ENCODE data around the gene METTL3. TPM values are rescaled to one million over a fixed set of nuclear protein-coding genes. Genes with fewer than 3 reads are reported as not detected.

The METTL3 gene
- total RNA-seq, 1 experiment from 2014 or later = 105 TPM

- H3K4me2 ChIP-seq (ENCODE audit: low read depth, low read length, poor library complexity, severe bottlenecking) = peak overlapping the region; percentile 15
Measured at GRCh38 chr14:21449899-21450216, 61.3 kb downstream of the METTL3 start.

More at GRCh38 chr14:21449899-21450216, 61.3 kb downstream of the METTL3 start:
- H3K27ac ChIP-seq (ENCODE audit: low read length) = no peak overlapping the region
- no peak for DNase-seq
- H3K79me2 ChIP-seq (ENCODE audit: low read length) = peaks cover 98% of the 10 kb centered on the region
- H3K4me1 ChIP-seq (ENCODE audit: low read length) = peaks cover 33% of the 10 kb centered on the region
- no peaks in the 10 kb centered on the region for H3K27me3 ChIP-seq (ENCODE audit: low read length)
- no peak overlapping the region for H3K4me3 ChIP-seq (ENCODE audit: low read length)
- H2AFZ ChIP-seq (ENCODE audit: low read length) = no peak overlapping the region
- H3K9me2 ChIP-seq (replicated peaks; ENCODE audit: insufficient read depth, low read length) = no peaks in the 10 kb centered on the region
- H4K20me1 ChIP-seq (ENCODE audit: insufficient read depth, low read depth, low read length) = peaks cover 10% of the 10 kb centered on the region; the same call in 1 of the 2 replicates
- H3K9ac ChIP-seq (ENCODE audit: low read length) = no peak overlapping the region
- no peaks in the 10 kb centered on the region for H3K9me3 ChIP-seq (ENCODE audit: low read length)
- H3K36me3 ChIP-seq (ENCODE audit: insufficient read depth, low read length) = peaks cover 19% of the 10 kb centered on the region; the same call in 1 of the 2 replicates

Other genes starting within 250 kb of the METTL3 start
- 661 and 1,144 TPM in 2 replicates for gene HNRNPC, start 241.9 kb downstream of the METTL3 start, total RNA-seq (2014; rRNA removed; shearing (Covaris generic); ENCODE audit: low replicate concordance)
- gene RPGRIP1, start 231.3 kb downstream of the METTL3 start, total RNA-seq (2014; rRNA removed; shearing (Covaris generic); ENCODE audit: low replicate concordance) = not detected in 2 replicates
- 102 and 126 TPM in 2 replicates for gene SUPT16H, start 127.3 kb downstream of the METTL3 start, total RNA-seq (2014; rRNA removed; shearing (Covaris generic); ENCODE audit: low replicate concordance)
- gene CHD8, start 55.2 kb downstream of the METTL3 start, total RNA-seq (2014; rRNA removed; shearing (Covaris generic); ENCODE audit: low replicate concordance) = 152 and 158 TPM in 2 replicates
- gene RAB2B, start 34.4 kb downstream of the METTL3 start, total RNA-seq (2014; rRNA removed; shearing (Covaris generic); ENCODE audit: low replicate concordance) = 37.6 and 40.3 TPM in 2 replicates
- gene TOX4, start 34.1 kb downstream of the METTL3 start, total RNA-seq (2014; rRNA removed; shearing (Covaris generic); ENCODE audit: low replicate concordance) = 32.3 and 56.7 TPM in 2 replicates
- gene SALL2, start 15.0 kb upstream of the METTL3 start, total RNA-seq (2014; rRNA removed; shearing (Covaris generic); ENCODE audit: low replicate concordance) = not detected in 2 replicates
- not detected in 2 replicates for gene OR10G3, start 68.7 kb upstream of the METTL3 start, total RNA-seq (2014; rRNA removed; shearing (Covaris generic); ENCODE audit: low replicate concordance)
- gene OR10G2, start 123.6 kb upstream of the METTL3 start, total RNA-seq (2014; rRNA removed; shearing (Covaris generic); ENCODE audit: low replicate concordance) = not detected in 2 replicates
- gene OR4E2, start 142.5 kb upstream of the METTL3 start, total RNA-seq (2014; rRNA removed; shearing (Covaris generic); ENCODE audit: low replicate concordance) = not detected in 2 replicates
- not detected in 2 replicates for gene OR4E1, start 162.5 kb upstream of the METTL3 start, total RNA-seq (2014; rRNA removed; shearing (Covaris generic); ENCODE audit: low replicate concordance)